AG10803 (cell line): ENCODE measurements around the gene APOC4.

ENCODE experiments used
- DNase-seq: peaks from one replicate; pipeline ENCODE4 v3.0.0; 2010; ENCODE audit warnings: low read depth
- H3K4me3 ChIP-seq: 2 replicates; pipeline ENCODE4 v1.5.1; 2011; ENCODE audit warnings: mild to moderate bottlenecking, low read length, control low read depth
- TF ChIP-seq, protein P1 (sequence below): conservative IDR thresholded peaks from 2 replicates; pipeline ENCODE4 v1.5.1; 2011; ENCODE audit warnings: mild to moderate bottlenecking, low read length, control low read depth, inconsistent platforms

APOC4 gene

DNA sequence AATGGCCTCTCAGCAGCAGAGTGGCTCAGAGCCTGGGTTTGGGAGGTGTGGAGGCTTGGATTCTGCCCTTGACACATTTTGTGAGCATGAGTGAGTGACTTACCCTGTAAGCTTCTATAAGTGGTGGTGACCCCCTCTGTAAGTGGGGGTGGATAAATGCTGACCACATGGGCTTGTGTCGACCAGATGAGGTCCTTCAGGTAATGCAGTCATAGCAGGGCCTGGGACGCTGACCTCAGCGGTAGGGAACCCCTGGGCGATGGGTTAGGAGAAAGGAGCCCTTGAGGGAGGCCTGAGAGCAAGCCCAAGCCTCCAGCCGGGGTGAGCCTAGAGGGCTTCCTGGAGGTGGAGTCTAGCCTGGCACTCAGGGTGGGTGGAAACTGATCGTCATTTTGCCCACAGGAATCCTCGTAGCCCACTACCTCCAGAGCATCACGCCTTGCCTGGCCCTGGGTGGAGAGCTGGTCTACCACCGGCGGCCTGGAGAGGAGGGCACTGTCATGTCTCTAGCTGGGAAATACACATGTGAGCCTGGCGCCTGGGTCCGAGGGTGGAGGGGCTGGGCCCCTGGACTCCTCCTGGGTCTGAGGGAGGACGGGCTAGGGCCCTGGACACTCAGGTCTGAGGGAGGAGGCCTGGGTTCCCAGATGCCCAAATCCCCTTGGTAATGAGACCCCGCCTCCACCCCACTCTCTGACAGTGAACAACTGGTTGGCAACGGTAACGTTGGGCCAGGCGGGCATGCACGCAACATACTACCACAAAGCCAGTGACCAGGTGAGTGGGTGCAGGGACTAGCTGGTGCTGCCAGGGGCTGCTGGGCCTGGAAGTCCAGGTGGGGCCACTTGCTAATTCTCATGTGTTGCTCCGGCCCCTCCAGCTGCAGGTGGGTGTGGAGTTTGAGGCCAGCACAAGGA, 41.5 kb upstream of the APOC4 start:
- no peak overlapping the region for H3K4me3 ChIP-seq
- TF ChIP-seq, protein P1, sequence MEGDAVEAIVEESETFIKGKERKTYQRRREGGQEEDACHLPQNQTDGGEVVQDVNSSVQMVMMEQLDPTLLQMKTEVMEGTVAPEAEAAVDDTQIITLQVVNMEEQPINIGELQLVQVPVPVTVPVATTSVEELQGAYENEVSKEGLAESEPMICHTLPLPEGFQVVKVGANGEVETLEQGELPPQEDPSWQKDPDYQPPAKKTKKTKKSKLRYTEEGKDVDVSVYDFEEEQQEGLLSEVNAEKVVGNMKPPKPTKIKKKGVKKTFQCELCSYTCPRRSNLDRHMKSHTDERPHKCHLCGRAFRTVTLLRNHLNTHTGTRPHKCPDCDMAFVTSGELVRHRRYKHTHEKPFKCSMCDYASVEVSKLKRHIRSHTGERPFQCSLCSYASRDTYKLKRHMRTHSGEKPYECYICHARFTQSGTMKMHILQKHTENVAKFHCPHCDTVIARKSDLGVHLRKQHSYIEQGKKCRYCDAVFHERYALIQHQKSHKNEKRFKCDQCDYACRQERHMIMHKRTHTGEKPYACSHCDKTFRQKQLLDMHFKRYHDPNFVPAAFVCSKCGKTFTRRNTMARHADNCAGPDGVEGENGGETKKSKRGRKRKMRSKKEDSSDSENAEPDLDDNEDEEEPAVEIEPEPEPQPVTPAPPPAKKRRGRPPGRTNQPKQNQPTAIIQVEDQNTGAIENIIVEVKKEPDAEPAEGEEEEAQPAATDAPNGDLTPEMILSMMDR, result no peak
- DNase-seq, result no peak

DNA sequence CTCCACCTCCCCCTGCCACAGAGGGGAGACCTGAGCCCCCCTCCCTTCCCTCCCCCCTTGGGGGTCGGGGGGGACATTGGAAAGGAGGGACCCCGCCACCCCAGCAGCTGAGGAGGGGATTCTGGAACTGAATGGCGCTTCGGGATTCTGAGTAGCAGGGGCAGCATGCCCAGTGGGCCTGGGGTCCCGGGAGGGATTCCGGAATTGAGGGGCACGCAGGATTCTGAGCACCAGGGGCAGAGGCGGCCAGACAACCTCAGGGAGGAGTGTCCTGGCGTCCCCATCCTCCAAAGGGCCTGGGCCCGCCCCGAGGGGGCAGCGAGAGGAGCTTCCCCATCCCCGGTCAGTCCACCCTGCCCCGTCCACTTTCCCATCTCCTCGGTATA, 38.8 kb upstream of the APOC4 start:
- TF ChIP-seq, protein P1, result no peak
- DNase-seq, result no peak
- H3K4me3 ChIP-seq, result no peak overlapping the region

DNA sequence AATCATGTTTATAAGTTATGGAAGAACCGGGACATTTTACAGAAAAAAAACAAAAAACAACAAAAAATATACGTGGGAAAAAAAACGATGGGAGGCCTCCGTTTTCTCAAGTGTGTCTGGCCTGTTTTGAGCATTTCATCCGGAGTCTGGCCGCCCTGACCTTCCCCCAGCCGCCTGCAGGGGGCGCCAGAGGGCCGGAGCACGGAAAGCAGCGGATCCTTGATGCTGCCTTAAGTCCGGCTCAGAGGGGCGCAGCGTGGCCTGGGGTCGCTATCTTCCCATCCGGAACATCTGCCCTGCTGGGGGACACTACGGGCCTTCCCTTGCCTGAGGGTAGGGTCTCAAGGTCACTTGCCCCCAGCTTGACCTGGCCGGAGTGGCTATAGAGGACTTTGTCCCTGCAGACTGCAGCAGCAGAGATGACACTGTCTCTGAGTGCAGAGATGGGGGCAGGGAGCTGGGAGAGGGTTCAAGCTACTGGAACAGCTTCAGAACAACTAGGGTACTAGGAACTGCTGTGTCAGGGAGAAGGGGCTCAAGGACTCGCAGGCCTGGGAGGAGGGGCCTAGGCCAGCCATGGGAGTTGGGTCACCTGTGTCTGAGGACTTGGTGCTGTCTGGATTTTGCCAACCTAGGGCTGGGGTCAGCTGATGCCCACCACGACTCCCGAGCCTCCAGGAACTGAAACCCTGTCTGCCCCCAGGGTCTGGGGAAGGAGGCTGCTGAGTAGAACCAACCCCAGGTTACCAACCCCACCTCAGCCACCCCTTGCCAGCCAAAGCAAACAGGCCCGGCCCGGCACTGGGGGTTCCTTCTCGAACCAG, 38.2 kb upstream of the APOC4 start:
- TF ChIP-seq, protein P1, result peak; percentile 92
- no peak overlapping the region for H3K4me3 ChIP-seq
- DNase-seq, result peak; percentile 49

DNA sequence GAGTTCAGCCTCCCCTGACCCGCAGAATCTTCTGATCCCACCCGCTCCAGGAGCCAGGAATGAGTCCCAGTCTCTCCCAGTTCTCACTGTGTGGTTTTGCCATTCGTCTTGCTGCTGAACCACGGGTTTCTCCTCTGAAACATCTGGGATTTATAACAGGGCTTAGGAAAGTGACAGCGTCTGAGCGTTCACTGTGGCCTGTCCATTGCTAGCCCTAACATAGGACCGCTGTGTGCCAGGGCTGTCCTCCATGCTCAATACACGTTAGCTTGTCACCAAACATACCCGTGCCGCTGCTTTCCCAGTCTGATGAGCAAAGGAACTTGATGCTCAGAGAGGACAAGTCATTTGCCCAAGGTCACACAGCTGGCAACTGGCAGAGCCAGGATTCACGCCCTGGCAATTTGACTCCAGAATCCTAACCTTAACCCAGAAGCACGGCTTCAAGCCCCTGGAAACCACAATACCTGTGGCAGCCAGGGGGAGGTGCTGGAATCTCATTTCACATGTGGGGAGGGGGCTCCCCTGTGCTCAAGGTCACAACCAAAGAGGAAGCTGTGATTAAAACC, 37.5 kb upstream of the APOC4 start:
- no peak for DNase-seq
- TF ChIP-seq, protein P1, result peak; percentile 24
- H3K4me3 ChIP-seq, result no peak overlapping the region

DNA sequence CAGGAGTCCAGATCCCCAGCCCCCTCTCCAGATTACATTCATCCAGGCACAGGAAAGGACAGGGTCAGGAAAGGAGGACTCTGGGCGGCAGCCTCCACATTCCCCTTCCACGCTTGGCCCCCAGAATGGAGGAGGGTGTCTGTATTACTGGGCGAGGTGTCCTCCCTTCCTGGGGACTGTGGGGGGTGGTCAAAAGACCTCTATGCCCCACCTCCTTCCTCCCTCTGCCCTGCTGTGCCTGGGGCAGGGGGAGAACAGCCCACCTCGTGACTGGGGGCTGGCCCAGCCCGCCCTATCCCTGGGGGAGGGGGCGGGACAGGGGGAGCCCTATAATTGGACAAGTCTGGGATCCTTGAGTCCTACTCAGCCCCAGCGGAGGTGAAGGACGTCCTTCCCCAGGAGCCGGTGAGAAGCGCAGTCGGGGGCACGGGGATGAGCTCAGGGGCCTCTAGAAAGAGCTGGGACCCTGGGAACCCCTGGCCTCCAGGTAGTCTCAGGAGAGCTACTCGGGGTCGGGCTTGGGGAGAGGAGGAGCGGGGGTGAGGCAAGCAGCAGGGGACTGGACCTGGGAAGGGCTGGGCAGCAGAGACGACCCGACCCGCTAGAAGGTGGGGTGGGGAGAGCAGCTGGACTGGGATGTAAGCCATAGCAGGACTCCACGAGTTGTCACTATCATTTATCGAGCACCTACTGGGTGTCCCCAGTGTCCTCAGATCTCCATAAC, 36.4 kb upstream of the APOC4 start, which contains the start of gene APOE:
APOE (plus strand) TSS at position 360 of the 724 bp plus-strand sequence. CDS start 829 bp downstream, outside the sequence.
- H3K4me3 ChIP-seq, result no peak within 1 kb of the TSS
- no peak for DNase-seq
- TF ChIP-seq, protein P1, result no peak

DNA sequence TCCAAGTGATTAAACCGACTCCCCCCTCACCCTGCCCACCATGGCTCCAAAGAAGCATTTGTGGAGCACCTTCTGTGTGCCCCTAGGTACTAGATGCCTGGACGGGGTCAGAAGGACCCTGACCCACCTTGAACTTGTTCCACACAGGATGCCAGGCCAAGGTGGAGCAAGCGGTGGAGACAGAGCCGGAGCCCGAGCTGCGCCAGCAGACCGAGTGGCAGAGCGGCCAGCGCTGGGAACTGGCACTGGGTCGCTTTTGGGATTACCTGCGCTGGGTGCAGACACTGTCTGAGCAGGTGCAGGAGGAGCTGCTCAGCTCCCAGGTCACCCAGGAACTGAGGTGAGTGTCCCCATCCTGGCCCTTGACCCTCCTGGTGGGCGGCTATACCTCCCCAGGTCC, 34.4 kb upstream of the APOC4 start:
- TF ChIP-seq, protein P1, result no peak
- no peak for DNase-seq
- H3K4me3 ChIP-seq, result no peak overlapping the region
